B cell (primary cell): Measurements from ENCODE around the gene SYT3. TPM values are rescaled to one million over a fixed set of nuclear protein-coding genes. Genes with fewer than 3 reads are reported as not detected.

ENCODE experiments used
- ATAC-seq: fragments of 200-7000 bp; cut with Tn5 transposase; one replicate; pipeline ENCODE4 v1.10.0; 2021; ENCODE audit warnings: low read depth, mild to moderate bottlenecking, moderate number of reproducible peaks, moderate library complexity
- CTCF ChIA-PET: fragments of 350-600 bp; sonication (Branson Sonifier 250); formaldehyde crosslinking; loops from one replicate; lab custom pipeline; 2021; ENCODE audit warnings: antibody characterized with exemption, inconsistent platforms; lab: Charles Lee
- POLR2A ChIA-PET: fragments of 350-600 bp; sonication (Branson Sonifier 250); formaldehyde crosslinking; loops from one replicate; lab custom pipeline; 2021; ENCODE audit warnings: antibody characterized with exemption; lab: Charles Lee
- DNase-seq: peaks from one replicate; pipeline ENCODE4 v3.0.0; 2013
- H2AFZ ChIP-seq: 2 replicates; pipeline ENCODE4 v1.6.1; 2012; ENCODE audit warnings: mild to moderate bottlenecking, low read depth, low read length; ENCODE audit not compliant: insufficient read depth, poor library complexity, severe bottlenecking
- H3K27ac ChIP-seq, 2 donors: 1 replicate in 1 of 2; 2 replicates in 1 of 2; pipeline ENCODE4 v1.5.1; 2012 to 2013; ENCODE audit warnings: low read length in 2 of 2, mild to moderate bottlenecking in 2 of 2, moderate library complexity in 1 of 2
- H3K27me3 ChIP-seq, 4 experiments: fragments of 200-600 bp in 1 of 4; sonication (generic) in 1 of 4; replicated peaks in 1 of 4; 1 replicate in 2 of 4; 2 replicates in 2 of 4; pipeline versions ENCODE4 v1.6.1 to v1.7.0; 2013 to 2016; ENCODE audit warnings: low read length in 3 of 4, mild to moderate bottlenecking in 2 of 4, mixed read lengths in 1 of 4, moderate library complexity in 1 of 4; ENCODE audit not compliant: insufficient read depth in 4 of 4, control insufficient read depth in 3 of 4; ENCODE audit errors: control extremely low read depth in 1 of 4
- H3K36me3 ChIP-seq, 2 experiments: replicated peaks in 1 of 2; 1 replicate in 1 of 2; 2 replicates in 1 of 2; pipeline versions ENCODE4 v1.6.1 to v1.7.1; 2013; ENCODE audit warnings: low read length in 1 of 2; ENCODE audit not compliant: insufficient read depth in 2 of 2, control insufficient read depth in 1 of 2; ENCODE audit errors: control extremely low read depth in 1 of 2, extremely low read depth in 1 of 2
- H3K4me1 ChIP-seq, 2 donors: fragments of 200-600 bp in 1 of 2; sonication (generic) in 1 of 2; 1 replicate in 1 of 2; 2 replicates in 1 of 2; pipeline versions ENCODE4 v1.5.1 to v1.6.1; 2013 to 2017; ENCODE audit warnings: low read length in 2 of 2; ENCODE audit not compliant: control insufficient read depth in 2 of 2, insufficient read depth in 2 of 2
- H3K4me2 ChIP-seq: replicated peaks from 2 replicates; pipeline ENCODE3; 2012; ENCODE audit warnings: mild to moderate bottlenecking, low read depth, low read length; ENCODE audit not compliant: poor library complexity, severe bottlenecking
- H3K4me3 ChIP-seq, 5 experiments: fragments of 200-600 bp in 1 of 5; sonication (generic) in 1 of 5; 1 replicate in 3 of 5; 2 replicates in 2 of 5; pipeline versions ENCODE4 v1.5.1 to v1.7.0; 2011 to 2016; ENCODE audit warnings: low read length in 4 of 5, mild to moderate bottlenecking in 4 of 5, low read depth in 2 of 5, control low read depth in 1 of 5, moderate library complexity in 1 of 5; ENCODE audit not compliant: insufficient read depth in 1 of 5; ENCODE audit errors: control extremely low read depth in 1 of 5, extremely low read depth in 1 of 5
- H3K79me2 ChIP-seq: fragments of 200-600 bp; sonication (generic); one replicate; pipeline ENCODE4 v1.6.0; 2016; ENCODE audit warnings: low read length; ENCODE audit not compliant: control insufficient read depth, insufficient read depth
- H3K9ac ChIP-seq: fragments of 200-600 bp; sonication (generic); 2 replicates; pipeline ENCODE4 v1.6.1; 2017; ENCODE audit warnings: mild to moderate bottlenecking, low read length, moderate library complexity
- H3K9me3 ChIP-seq, 3 donors: one replicate each; pipeline versions ENCODE4 v1.6.1 to v1.7.1; 2013; ENCODE audit warnings: low read length in 2 of 3; ENCODE audit not compliant: control insufficient read depth in 2 of 3, insufficient read depth in 1 of 3; ENCODE audit errors: control extremely low read depth in 1 of 3
- H4K20me1 ChIP-seq: 2 replicates; pipeline ENCODE4 v1.6.0; 2012; ENCODE audit warnings: mild to moderate bottlenecking, low read length; ENCODE audit not compliant: insufficient read depth, control insufficient read depth, poor library complexity, severe bottlenecking
- H3K27ac Mint-ChIP-seq: one replicate; pipeline ENCODE4 v1.8.0; 2021; ENCODE audit warnings: mixed read lengths
- H3K27me3 Mint-ChIP-seq: one replicate; pipeline ENCODE4 v1.8.0; 2021; ENCODE audit warnings: mixed read lengths
- H3K4me1 Mint-ChIP-seq: one replicate; pipeline ENCODE4 v1.8.0; 2021; ENCODE audit warnings: mixed read lengths
- H3K4me3 Mint-ChIP-seq: one replicate; pipeline ENCODE4 v1.8.0; 2021; ENCODE audit warnings: mixed read lengths
- H3K9me3 Mint-ChIP-seq: one replicate; pipeline ENCODE4 v1.8.0; 2022; ENCODE audit warnings: mixed read lengths; ENCODE audit not compliant: insufficient read depth
- CTCF ChIP-seq: fragments of 200-600 bp; IDR thresholded peaks from one replicate; pipeline ENCODE4 v1.8.0; 2022; ENCODE audit warnings: antibody characterized with exemption, mild to moderate bottlenecking
- EZH2 ChIP-seq: IDR thresholded peaks from 2 replicates; pipeline ENCODE4 v1.6.1; 2012; ENCODE audit warnings: borderline replicate concordance, low read depth, mild to moderate bottlenecking, moderate library complexity, low read length; ENCODE audit not compliant: insufficient read depth, poor library complexity, severe bottlenecking
- WGBS: methylation state at CpG from one replicate; pipeline ENCODE4 v1.1.5; 2013; ENCODE audit warnings: missing lambda C conversion rate; ENCODE audit not compliant: insufficient coverage; 5-methylcytosine and 5-hydroxymethylcytosine counted together
- intact Hi-C: fragments of 100-400 bp; cut with micrococcal nuclease; formaldehyde crosslinking; loops from one replicate; pipeline ENCODE4 v1.10.0; 2022
- polyA plus RNA-seq: library from polyadenylated mRNA; depleted of rRNA; stranded (reverse); fragments of >200 nt; gene quantifications from 2 replicates; pipeline ENCODE4 v1.2.3, GENCODE V29; 2012
- total RNA-seq, 2 donors: library from RNA; stranded (reverse); fragments of 120-200 nt in 1 of 2; gene quantifications; 1 replicate in 1 of 2; 2 replicates in 1 of 2; pipeline versions ENCODE4 v1.2.3 to v1.2.4, GENCODE V29; 2013 to 2022

Gene SYT3
- total and polyA plus RNA-seq, 2 donors (not counting 1 experiment from before 2014, with no cell fraction given): 0.09 to 0.17 TPM

- intact Hi-C loops: no loop called here
- ChIA-PET CTCF (interaction anchor here (0.7 to 1.0 kb wide), 2 partner anchors 39 to 176 kb away, joined by 3 to 4 read pairs; no protein-coding TSS in a partner anchor), POLR2A (interaction anchor here (0.7 kb wide), 1 partner anchor 97 kb away, joined by 5 read pairs; the partner anchor contains the start of gene JOSD2)
- Histone ChIP-seq H3K9ac (no peak overlapping the region), H3K4me2 (peak overlapping the region; percentile 60), H4K20me1 (no peaks in the 10 kb centered on the region), H3K4me1 (peaks cover 11 to 13% of the 10 kb centered on the region in 2 donors), H3K27ac (no peak overlapping the region), H3K79me2 (no peaks in the 10 kb centered on the region), H2AFZ (peak overlapping the region; percentile 52), H3K9me3 (peaks cover 0 to 31% (median 2%) of the 10 kb centered on the region in 3 donors), H3K4me3 (peak overlapping the region in 1 of 5 experiments; percentile 19), H3K36me3 (no peaks in the 10 kb centered on the region), H3K27me3 (peaks cover 0 to 26% (median 2%) of the 10 kb centered on the region in 4 experiments)
- H3K9me3 Mint-ChIP-seq: peaks cover 8% of the 10 kb centered on the region
- ATAC-seq (peak; percentile 65), DNase-seq (peak; percentile 82)
- peak; percentile 48 for TF ChIP-seq CTCF
- TF ChIP-seq EZH2: no peak
- 20% methylated on average over 55 of the region's 56 CpGs for WGBS
- no peak overlapping the region for H3K27ac Mint-ChIP-seq
- peaks cover 9% of the 10 kb centered on the region for H3K4me1 Mint-ChIP-seq
- H3K4me3 Mint-ChIP-seq: peak overlapping the region; percentile 51
- peaks cover 25% of the 10 kb centered on the region for H3K27me3 Mint-ChIP-seq
Measured at GRCh38 chr19:50607874-50608785, 31.6 kb downstream of the SYT3 start.

GRCh38 chr19:50607388-50607787 is 32.3 kb downstream of the SYT3 start:
- CTCF ChIA-PET: interaction anchor here (1.0 kb wide), 1 partner anchor 176 kb away, joined by 3 read pairs; no protein-coding TSS in a partner anchor
- no peak overlapping the region for H3K27ac Mint-ChIP-seq

More at GRCh38 chr19:50607388-50607787, 32.3 kb downstream of the SYT3 start:
- H3K27me3 ChIP-seq: peaks cover 0 to 32% (median 2%) of the 10 kb centered on the region in 4 experiments
- no peaks in the 10 kb centered on the region for H3K36me3 ChIP-seq
- H3K9ac ChIP-seq: no peak overlapping the region
- H3K9me3 ChIP-seq: peaks cover 0 to 32% (median 2%) of the 10 kb centered on the region in 3 donors
- H4K20me1 ChIP-seq: no peaks in the 10 kb centered on the region
- H3K4me2 ChIP-seq: peak overlapping the region; percentile 60
- WGBS: 77% methylated on average over 20 of the region's 20 CpGs
- H3K9me3 Mint-ChIP-seq: peaks cover 6% of the 10 kb centered on the region
- H3K4me3 ChIP-seq: peak overlapping the region in 1 of 5 experiments; percentile 19
- H3K4me1 ChIP-seq: peaks cover 11 to 13% of the 10 kb centered on the region in 2 donors
- no peaks in the 10 kb centered on the region for H3K79me2 ChIP-seq
- peaks cover 28% of the 10 kb centered on the region for H3K27me3 Mint-ChIP-seq
- ATAC-seq (no peak), DNase-seq (no peak)
- intact Hi-C loops: no loop called here
- no peak overlapping the region for H2AFZ ChIP-seq
- no peak overlapping the region for H3K4me3 Mint-ChIP-seq
- peaks cover 9% of the 10 kb centered on the region for H3K4me1 Mint-ChIP-seq
- no peak overlapping the region for H3K27ac ChIP-seq
- POLR2A ChIA-PET: no interaction called here
- TF ChIP-seq CTCF (no peak), EZH2 (no peak)
